Measurements from ENCODE around the gene TEX19. TPM values are rescaled to one million over a fixed set of nuclear protein-coding genes. Genes with fewer than 3 reads are reported as not detected.

TEX19 gene
- total and polyA plus RNA-seq, 9 of the 15 experiments (the other 6 are each of a cell fraction or from before 2014, with no cell fraction given) = 0.10 to 4.9 (median 1.9) TPM

- TF ChIP-seq STAT6 (CRISPR knock-in tag; IDR thresholded peaks at IDR 0.05) = no peak
- TF ChIP-seq E2F5 (CRISPR knock-in tag; IDR thresholded peaks at IDR 0.05) = no peak
- TF ChIP-seq ZNF511 (CRISPR knock-in tag; IDR thresholded peaks at IDR 0.05) = peak; percentile 96
- no peak for TF ChIP-seq RBM14 (IDR thresholded peaks at IDR 0.05; ENCODE audit: borderline replicate concordance, insufficient read depth, low read depth, low read length)
- TF ChIP-seq TEAD1 (CRISPR knock-in tag; IDR thresholded peaks at IDR 0.05) = peak in 1 of 2 experiments; percentile 84; a peak in 2 of 4 replicates
- peak; percentile 94 for TF ChIP-seq C11orf30 (IDR thresholded peaks at IDR 0.05; ENCODE audit: low read depth)
- TF ChIP-seq CREB3 (tag; conservative IDR thresholded peaks at IDR 0.05; ENCODE audit: low read depth) = 0 out of 2 replicates have a peak, but pooled peaks have one; percentile 52
- TF ChIP-seq GABPA (tag; conservative IDR thresholded peaks at IDR 0.05; ENCODE audit: low read depth) = no peak
- TF ChIP-seq XRCC4 (IDR thresholded peaks at IDR 0.05; ENCODE audit: extremely low read depth, insufficient read depth, insufficient read length) = no peak
- no peak for TF ChIP-seq MEF2D (tag; conservative IDR thresholded peaks at IDR 0.05; ENCODE audit: low read depth)
- no peak for TF ChIP-seq ZNF655 (CRISPR knock-in tag; IDR thresholded peaks at IDR 0.05)
- no peak for TF ChIP-seq BDP1 (IDR thresholded peaks at IDR 0.05; ENCODE audit: insufficient read depth, insufficient read length)
- TF ChIP-seq ZBTB26 (CRISPR knock-in tag; IDR thresholded peaks at IDR 0.05) = no peak
- TF ChIP-seq MED1 (CRISPR knock-in tag; IDR thresholded peaks at IDR 0.05; ENCODE audit: borderline replicate concordance) = no peak
- no peak for TF ChIP-seq CAMTA2 (CRISPR knock-in tag; conservative IDR thresholded peaks at IDR 0.05)
- TF ChIP-seq ZNF384 (IDR thresholded peaks at IDR 0.05; ENCODE audit: low read depth, low read length) = no peak
These were observed at the start of gene TEX19 (continued) for GRCh38 chr17:82358465-82359350.
